Measurements from ENCODE around the gene ENSA.
"Not testable (repeated sequence)": the region's sequence is repeated elsewhere in the genome, so short reads cannot be mapped to it uniquely, and the experiment has no call there.

The ENSA gene

DNA sequence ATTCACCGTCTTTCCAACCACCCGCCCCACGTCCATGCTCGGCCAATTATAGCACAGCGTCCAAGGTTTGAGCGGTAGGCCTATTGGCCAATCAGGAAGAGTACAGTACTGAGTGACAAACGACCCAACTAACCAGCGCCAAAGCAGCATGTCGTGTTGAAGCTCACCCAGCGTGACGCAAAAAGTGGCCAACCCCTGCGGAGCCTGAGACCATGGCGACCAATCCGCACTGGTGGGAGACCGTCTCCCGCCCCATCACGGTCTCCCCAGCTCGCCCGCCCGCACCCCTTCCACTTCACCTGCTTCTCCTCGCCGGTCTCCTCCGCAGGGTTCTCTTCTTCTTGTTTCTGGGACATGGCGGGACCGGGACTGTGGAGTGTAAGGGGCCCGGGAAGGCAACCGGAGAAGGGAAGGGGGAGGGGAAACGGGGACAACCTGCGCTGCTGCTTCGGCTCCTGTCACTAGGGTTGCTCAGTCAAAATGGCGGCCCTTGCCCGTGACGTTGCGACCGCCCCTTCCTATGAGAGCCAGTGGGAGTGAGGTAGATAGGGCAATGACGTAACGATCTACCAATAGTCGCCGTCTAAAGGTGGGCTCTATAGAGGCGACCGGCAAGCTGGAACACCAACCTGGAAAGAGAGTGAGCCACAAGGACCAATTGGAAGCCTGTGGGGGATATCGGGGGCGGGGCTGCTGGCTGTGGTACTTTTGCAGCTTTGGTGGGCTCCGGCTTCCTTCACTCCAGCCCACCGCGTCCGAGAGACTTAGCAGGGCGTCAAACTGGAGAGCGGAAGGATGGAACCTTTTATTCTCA, at the start of gene ENSA:
TSS of gene ENSA (minus strand) at position 498 of the 814 bp plus-strand sequence. CDS start at position 356, 142 bp downstream.
- DNase-seq = peak; percentile 99

DNA sequence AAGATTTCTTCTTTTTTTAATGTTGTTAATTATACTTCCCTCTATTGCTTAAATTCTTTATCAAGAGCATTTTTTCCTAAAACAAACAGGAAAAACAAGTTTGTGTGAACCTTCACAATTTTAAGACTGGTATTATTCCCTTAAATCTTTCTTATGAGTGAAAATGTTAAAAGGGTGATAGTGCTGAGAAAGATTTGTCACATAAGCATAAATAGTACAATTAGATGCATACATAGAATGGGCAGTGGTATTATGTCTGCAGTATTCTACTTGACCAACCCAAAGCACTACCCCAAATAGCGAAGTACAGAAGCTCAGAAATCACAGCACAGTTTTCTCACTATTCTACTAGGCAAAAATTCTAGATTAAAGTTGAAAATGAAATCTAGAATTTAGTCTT, 49.6 kb upstream of the ENSA start:
- no peak for DNase-seq

DNA sequence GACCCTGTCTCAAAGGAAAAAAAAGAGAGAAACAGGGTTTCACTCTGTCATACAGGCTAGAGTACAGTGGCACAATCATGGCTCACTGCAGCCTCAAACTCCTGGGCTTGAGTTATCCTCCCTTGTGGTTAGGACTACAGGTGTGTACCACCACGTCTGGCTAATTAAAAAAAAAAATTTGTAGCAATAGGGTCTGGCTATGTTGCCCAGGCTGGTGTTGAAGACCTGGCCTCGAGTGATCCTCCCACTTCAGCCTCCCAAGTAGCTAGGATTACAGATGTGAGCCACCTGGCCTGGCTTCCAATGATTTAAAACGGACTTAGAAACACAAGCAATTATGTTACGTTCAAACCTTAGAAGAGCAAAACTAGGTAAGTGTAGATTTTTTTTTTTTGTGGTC, 45.5 kb upstream of the ENSA start:
- DNase-seq = no peak

DNA sequence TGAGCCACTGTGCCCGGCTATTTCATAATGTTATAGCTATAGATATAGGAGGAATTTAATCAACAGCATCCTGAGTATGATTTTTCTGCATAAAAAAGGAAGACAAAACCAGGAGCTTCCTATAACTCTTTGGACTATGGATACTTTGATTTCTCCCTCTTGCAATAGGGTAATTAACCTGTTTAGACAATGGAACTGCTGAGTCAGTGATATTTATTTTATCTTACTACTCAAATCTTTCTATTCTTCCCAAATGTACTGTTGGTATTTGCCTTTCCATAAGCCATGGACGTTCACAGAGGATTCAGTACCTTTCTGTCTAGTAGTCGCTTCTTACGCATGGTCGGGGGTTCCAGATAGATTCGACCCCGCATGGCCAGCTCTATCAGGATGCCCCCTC, 33.9 kb upstream of the ENSA start:
- no peak for DNase-seq

GRCh38 chr1:150662811-150663210, 33.4 kb upstream of the ENSA start:
- no peak for DNase-seq

DNA sequence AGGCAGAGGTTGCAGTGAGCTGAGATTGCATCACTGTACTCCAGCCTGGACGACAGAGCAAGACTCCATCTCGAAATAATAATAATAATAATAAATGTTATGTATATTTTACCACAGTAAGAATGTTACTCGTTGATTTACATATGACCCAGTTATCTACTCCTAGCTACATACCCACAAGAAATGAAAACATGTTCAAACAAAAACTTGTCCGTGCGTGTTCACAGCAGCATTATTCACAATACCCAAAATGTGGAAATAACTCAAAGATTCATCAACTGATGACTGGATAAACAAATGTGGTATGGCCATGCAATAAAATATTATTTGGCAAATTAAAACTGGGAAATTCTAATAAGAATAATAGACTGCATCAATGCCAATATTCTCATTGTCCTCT, 31.7 kb upstream of the ENSA start:
- no peak for DNase-seq

DNA sequence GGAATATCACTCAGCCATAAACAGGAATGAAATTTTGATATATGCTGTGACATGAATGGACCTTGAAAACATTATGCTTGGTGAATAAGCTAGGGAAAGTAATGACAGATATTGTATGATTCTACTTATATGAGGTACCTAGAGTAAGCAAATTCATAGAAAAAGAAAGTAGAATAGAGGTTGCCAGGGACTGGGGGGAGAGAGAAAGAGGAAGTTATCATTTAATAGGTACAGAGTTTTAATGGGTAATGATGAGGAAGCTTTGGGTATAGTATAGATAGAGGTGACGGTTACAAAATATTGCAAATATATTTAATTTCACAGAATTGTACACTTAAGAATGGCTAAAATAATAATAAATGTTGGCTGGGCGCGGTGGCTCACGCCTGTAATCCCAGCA, 31.2 kb upstream of the ENSA start:
- no peak for DNase-seq

- not testable (repeated sequence) for DNase-seq
These were observed 27.7 kb upstream of the ENSA start for GRCh38 chr1:150657064-150657463.

- not testable (repeated sequence) for DNase-seq
These were observed 25.2 kb upstream of the ENSA start for GRCh38 chr1:150654635-150655034.

DNA sequence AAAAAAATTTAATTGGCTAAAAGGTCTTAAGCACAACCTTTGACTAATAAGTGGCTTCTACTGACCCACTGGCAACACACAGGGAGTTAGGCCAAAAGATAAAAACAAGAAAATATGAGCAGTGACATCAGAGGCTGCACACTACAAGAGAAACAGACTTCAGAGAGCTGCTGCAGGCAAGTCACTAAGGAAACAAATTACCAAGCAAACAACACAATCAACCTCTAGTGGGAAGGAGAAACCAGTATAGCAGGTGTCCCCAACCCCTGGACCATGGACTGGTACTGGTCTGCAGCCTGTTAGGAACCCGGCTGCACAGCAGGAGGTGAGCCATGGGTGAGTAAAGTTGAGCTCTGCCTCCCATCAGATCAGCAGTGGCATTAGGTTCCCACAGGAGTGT, 20.8 kb upstream of the ENSA start:
- no peak for DNase-seq

DNA sequence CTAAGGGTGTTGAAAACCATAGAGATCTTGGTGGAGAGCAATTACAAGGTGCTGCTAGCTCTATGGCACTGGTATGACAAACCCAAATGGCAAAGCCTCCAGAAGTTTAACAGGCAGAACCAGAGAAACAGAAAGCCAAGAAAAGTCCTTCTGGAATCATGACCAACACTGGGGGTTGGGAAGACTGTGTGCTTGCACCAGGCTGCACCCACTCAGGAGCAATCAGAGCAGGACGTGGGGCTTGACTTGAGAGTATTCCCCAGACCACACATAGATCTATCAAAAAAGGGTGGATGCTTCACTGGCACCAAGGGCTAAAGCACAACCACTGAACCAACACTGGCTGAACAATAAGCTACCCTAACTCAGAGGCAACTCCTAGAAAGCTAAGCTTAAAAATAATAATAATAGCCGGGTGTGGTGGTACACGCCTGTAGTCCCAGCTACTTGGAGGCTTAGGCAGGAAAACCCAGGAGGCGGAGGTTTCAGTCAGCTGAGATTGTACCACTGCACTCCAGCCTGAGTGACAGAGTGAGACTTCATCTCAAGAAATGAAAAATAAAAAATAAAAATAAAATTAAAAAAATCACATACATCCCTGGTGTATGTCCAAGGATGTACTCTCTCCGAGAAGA, 20.1 kb upstream of the ENSA start:
- DNase-seq = no peak

GRCh38 chr1:150642296-150642695, 12.9 kb upstream of the ENSA start:
- DNase-seq = no peak

DNA sequence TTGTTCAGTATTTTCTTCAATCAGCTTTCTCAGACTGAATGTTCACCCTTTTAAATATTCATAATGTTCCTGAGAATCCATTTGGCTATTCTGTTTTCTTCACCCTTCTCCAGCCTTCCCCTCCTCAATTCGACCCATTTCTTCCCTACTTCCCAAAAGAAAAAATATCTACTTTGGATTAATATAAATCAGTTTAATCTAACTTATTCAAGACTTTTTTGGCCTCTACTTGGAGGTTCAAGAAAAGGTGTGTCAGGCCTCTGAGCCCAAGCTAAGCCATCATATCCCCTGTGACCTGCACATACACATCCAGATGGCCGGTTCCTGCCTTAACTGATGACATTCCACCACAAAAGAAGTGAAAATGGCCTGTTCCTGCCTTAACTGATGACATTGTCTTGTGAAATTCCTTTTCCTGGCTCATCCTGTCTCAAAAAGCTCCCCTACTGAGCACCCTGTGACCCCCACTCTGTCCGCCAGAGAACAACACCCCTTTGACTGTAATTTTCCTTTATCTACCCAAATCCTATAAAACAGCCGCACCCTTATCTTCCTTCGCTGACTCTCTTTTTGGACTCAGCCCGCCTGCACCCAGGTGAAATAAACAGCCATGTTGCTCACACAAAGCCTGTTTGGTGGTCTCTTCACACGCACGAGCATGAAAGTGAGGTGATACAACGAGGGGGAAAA, 11.9 kb upstream of the ENSA start:
- DNase-seq = not testable (repeated sequence)

GRCh38 chr1:150638430-150638829, 9.0 kb upstream of the ENSA start:
- DNase-seq = not testable (repeated sequence)

- DNase-seq = not testable (repeated sequence)
These were observed 5.6 kb upstream of the ENSA start for GRCh38 chr1:150634839-150635622.

DNA sequence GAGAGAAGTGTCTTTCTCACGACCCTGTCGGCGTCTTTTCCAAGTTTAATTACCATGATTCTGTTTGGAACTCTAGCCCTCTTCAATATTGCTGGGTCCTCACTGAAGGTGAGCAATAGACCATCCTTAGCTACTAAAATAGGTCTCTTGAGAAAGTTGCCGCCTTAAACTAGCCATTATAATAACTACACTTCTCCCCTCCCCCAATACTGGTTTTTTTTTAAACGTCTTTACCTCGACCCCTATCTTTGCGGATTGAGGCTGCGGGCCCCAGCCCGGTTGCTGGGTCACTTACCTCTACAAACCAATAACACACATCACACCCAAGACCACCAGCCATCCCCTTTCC, 672 bp downstream of the ENSA start:
- DNase-seq = no peak

DNA sequence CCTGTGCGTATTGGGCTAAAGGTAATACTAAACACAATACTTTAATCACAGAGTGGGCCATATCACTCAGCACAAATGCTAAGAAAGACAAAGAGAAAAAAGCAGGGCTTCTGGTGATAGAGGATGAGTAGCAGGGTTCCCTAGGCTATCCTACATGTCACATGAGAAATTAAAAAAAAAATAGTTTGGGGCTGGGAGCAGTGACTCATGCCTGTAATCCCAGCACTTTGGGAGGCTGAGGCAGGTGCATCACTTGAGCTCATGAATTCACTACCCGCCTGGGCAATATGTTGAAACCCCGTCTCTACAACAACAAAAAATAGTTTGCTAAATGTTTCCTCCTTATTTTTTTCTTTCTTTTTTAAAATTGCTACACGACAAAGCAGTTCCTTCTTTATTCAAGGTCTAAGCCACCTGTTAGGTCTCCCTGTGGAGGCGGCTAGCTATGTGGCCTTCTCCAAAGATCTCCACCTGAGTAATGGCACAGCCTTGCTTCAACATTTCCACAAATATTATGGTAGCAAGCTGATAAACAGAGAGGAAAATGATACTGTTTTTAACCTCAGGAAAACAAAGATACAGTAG, 1.5 kb downstream of the ENSA start:
- no peak for DNase-seq

DNA sequence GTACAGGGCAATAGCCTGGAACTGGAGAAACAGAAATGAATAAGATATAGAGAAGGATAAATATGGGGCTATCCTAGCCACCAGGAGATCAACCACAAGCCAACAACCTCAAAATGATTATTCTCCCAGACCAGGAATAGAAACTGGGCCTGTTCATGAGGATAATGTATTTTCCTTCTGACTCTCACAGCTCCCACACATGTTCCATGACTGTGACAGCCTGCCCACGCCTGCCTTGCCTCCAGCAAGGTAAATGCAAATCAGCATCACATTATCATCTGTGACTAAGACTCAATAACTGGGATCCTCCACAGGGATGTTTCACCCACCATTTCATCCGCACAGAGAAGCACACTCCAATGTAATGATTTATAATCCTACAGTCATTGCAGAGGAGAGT, 3.3 kb downstream of the ENSA start:
- DNase-seq = peak; percentile 37

- not testable (repeated sequence) for DNase-seq
These were observed 4.9 kb downstream of the ENSA start for GRCh38 chr1:150624546-150624945.

- DNase-seq = not testable (repeated sequence)
These were observed 5.3 kb downstream of the ENSA start for GRCh38 chr1:150624134-150624533.

DNA sequence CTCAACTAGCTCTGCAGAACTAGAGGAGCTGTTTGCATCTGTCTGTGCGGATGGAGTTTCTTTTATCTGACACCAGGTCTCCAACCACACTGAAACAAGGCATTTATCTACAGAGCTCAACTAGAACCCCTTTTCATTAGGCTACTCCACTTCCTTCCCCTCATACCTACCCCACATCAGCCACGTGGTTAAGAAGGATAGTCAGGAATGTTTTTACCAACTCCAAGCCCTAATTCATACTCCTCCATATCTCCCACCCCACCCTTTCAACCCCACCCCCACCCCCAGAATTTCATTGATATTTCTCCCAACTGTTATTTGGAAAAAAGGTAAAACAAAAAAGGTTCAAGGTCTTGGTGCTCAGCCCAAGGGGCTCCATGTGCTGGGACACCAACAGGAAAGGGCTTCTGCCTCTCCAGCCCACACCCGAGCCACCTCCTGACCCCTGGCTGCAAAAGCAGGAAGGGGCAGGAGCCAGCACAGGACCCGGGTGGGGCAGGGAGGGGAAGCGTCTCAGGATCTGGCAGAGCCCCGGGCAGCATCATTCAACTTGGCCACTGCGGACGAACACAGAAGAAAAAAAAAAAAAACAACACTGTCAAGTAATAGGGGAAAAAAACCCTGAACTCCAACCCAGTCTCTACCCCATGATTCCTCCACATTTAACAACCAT, 7.0 kb downstream of the ENSA start:
- DNase-seq = no peak
